ENCODE data around the gene HERC4. TPM values are rescaled to one million over a fixed set of nuclear protein-coding genes. Genes with fewer than 3 reads are reported as not detected.
A peak's percentile ranks its signal among the peaks of the same experiment; 100 is the strongest.

The HERC4 gene
- total RNA-seq, 2 donors from 2014 or later, result 22.0 to 22.5 TPM

DNA sequence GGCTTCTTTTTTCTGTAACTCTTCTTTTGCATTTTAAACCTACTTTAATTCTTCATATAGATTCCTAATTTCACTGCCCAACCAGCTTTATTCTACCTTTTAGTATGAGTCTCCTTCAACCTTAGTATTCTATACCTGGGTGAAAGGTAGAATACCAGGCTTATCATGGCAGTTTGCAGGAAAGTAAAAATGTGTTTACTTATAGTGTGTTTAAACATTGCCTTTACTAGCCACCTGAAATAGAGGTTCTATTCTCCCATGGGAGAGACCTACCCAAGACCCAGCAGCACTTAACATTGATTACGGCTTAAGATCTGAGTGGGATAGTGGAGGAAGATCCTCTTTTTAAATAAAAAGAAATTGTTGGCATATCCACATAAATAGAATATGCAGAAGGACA, 32.6 kb upstream of the HERC4 start:
- H3K9me3 ChIP-seq, result no peaks in the 10 kb centered on the region
- H3K27me3 ChIP-seq, result no peaks in the 10 kb centered on the region
- H3K27ac ChIP-seq, result peak overlapping the region in 1 of 2 donors; percentile 82
- no peaks in the 10 kb centered on the region for H3K36me3 ChIP-seq
- no peaks in the 10 kb centered on the region for H3K4me1 ChIP-seq
- no peak overlapping the region for H3K4me3 ChIP-seq
- TF ChIP-seq CTCF (IDR thresholded peaks at IDR 0.05), result no peak
- no peak for DNase-seq (ENCODE audit: low spot score)

GRCh38 chr10:68106656-68107055, 31.6 kb upstream of the HERC4 start:
- Histone ChIP-seq H3K36me3 (no peaks in the 10 kb centered on the region), H3K4me1 (no peaks in the 10 kb centered on the region), H3K9me3 (no peaks in the 10 kb centered on the region), H3K27ac (peak overlapping the region in 1 of 2 donors; percentile 44), H3K27me3 (no peaks in the 10 kb centered on the region), H3K4me3 (no peak overlapping the region)
- TF ChIP-seq CTCF (IDR thresholded peaks at IDR 0.05), result no peak
- no peak for DNase-seq (ENCODE audit: low spot score)

DNA sequence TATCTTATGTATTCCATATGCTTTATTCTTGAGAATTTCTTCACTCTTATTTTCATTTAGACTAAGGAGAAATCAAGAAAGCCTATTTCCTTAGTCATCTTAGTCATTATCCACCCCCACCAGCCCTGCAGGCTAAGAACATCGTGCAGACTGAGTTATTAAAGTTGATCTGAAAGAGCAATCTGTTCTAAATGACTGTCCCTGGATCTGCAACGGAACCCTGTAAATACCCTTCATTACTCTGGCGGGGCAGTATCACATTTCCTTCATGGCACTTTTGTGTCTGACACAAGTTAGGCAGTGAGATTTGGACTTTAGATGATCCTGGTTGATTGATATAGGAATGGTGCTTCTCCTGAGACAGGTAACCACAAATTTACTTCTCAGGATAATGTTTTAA, 30.7 kb upstream of the HERC4 start:
- TF ChIP-seq CTCF (IDR thresholded peaks at IDR 0.05), result no peak
- Histone ChIP-seq H3K27ac (peak overlapping the region; percentile 17 to 44), H3K9me3 (no peaks in the 10 kb centered on the region), H3K4me3 (no peak overlapping the region), H3K36me3 (no peaks in the 10 kb centered on the region), H3K27me3 (no peaks in the 10 kb centered on the region), H3K4me1 (no peaks in the 10 kb centered on the region)
- DNase-seq (ENCODE audit: low spot score), result no peak

DNA sequence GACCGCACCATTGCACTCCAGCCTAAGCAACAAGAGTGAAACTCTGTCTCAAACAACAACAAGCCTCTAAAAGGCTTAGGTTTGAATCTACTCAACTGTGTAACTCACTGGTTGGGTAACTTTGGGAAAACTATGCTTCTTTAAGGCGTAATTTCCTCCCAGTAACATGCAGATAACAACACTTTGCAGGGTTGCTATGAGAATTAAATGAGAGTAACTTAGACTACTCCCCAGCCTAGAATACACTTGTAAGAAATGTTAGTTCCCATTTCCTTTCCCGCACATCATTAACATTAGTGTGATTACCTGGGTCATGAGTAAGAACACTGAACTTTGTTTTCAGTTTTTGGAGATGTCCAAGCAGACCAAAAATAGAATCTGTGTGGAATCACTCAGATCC, 28.8 kb upstream of the HERC4 start:
- H3K27ac ChIP-seq, result no peak overlapping the region
- DNase-seq (ENCODE audit: low spot score), result no peak
- H3K4me1 ChIP-seq, result no peaks in the 10 kb centered on the region
- no peaks in the 10 kb centered on the region for H3K9me3 ChIP-seq
- no peaks in the 10 kb centered on the region for H3K27me3 ChIP-seq
- H3K4me3 ChIP-seq, result no peak overlapping the region
- H3K36me3 ChIP-seq, result no peaks in the 10 kb centered on the region
- TF ChIP-seq CTCF (IDR thresholded peaks at IDR 0.05), result no peak

GRCh38 chr10:68103261-68103878, 28.3 kb upstream of the HERC4 start:
- TF ChIP-seq CTCF (IDR thresholded peaks at IDR 0.05), result no peak
- DNase-seq (ENCODE audit: low spot score), result no peak
- H3K27ac ChIP-seq, result no peak overlapping the region
- no peaks in the 10 kb centered on the region for H3K4me1 ChIP-seq
- H3K9me3 ChIP-seq, result no peaks in the 10 kb centered on the region
- H3K36me3 ChIP-seq, result no peaks in the 10 kb centered on the region
- no peak overlapping the region for H3K4me3 ChIP-seq
- H3K27me3 ChIP-seq, result no peaks in the 10 kb centered on the region

DNA sequence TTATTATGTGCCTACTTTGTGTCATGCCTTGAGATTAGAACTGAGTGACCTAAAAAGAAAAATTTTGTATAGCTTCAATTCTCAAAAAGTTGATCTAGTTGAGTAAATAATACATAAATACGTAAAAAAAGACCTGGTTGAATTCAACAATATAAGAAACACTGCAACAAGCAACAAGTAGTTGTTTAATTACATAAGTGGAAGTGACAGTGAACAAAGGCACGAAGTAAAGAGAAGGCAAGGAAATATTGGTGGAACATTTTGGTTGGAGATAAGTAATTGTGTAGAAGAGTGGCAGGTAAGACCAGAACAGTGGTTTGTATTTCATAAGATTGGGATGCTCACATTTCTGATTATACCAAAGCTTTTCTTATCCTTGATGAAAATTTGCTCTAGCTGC, 26.0 kb upstream of the HERC4 start:
- H3K4me1 ChIP-seq, result no peaks in the 10 kb centered on the region

More for the DNA sequence above, 26.0 kb upstream of the HERC4 start:
- DNase-seq (ENCODE audit: low spot score), result no peak
- Histone ChIP-seq H3K9me3 (no peaks in the 10 kb centered on the region), H3K27me3 (no peaks in the 10 kb centered on the region), H3K4me3 (no peak overlapping the region), H3K27ac (no peak overlapping the region), H3K36me3 (no peaks in the 10 kb centered on the region)
- TF ChIP-seq CTCF (IDR thresholded peaks at IDR 0.05), result no peak

Measured in right atrium auricular region (tissue), 2 donors.